HepG2 (cell line): ENCODE measurements around the gene HOXA5. TPM values are rescaled to one million over a fixed set of nuclear protein-coding genes. Genes with fewer than 3 reads are reported as not detected.

ENCODE experiments used
- AGO2 ChIP-seq: fragments of 200-400 bp; formaldehyde crosslinking; optimal IDR thresholded peaks from 2 replicates; pipeline ENCODE3; 2017; ENCODE audit warnings: mild to moderate bottlenecking, low read depth, low read length, moderate library complexity
- FOXO4 ChIP-seq: sonication (generic); formaldehyde crosslinking; conservative IDR thresholded peaks from 2 replicates; pipeline ENCODE4 v1.8.1; 2023; ENCODE audit warnings: missing genetic modification reagents
- GMEB2 ChIP-seq: IDR thresholded peaks from 2 replicates; pipeline ENCODE4 v1.6.1; 2016; ENCODE audit warnings: missing biosample characterization, missing genetic modification reagents, low read depth
- HDAC2 ChIP-seq: sonication (generic); formaldehyde crosslinking; IDR thresholded peaks from 2 replicates; pipeline ENCODE4 v1.4.0; 2020; ENCODE audit warnings: missing genetic modification reagents
- KIAA2018 ChIP-seq: sonication (generic); formaldehyde crosslinking; IDR thresholded peaks from 2 replicates; pipeline ENCODE4 v1.5.0; 2020; ENCODE audit warnings: mild to moderate bottlenecking, missing genetic modification reagents, borderline replicate concordance
- POLR2AphosphoS2 ChIP-seq: IDR thresholded peaks from 2 replicates; pipeline ENCODE4 v1.6.1; 2011; ENCODE audit warnings: low read depth, low read length, improper control_type of control experiment
- ZNF605 ChIP-seq: sonication (generic); formaldehyde crosslinking; IDR thresholded peaks from 2 replicates; pipeline ENCODE4 v1.8.0; 2022; ENCODE audit warnings: mild to moderate bottlenecking, missing genetic modification reagents
- ZSCAN29 ChIP-seq: sonication (generic); formaldehyde crosslinking; conservative IDR thresholded peaks from 2 replicates; pipeline ENCODE4 v1.4.0; 2020; ENCODE audit warnings: mild to moderate bottlenecking, missing genetic modification reagents
- polyA plus RNA-seq, 8 experiments: library from polyadenylated mRNA; depleted of rRNA in 3 of 8; stranded (reverse) in 7 of 8; unstranded in 1 of 8; fragments of >200 nt; fragmentation: Illumina TruSeq in 4 of 8; extraction: Trizol in 4 of 8; gene quantifications; 2 replicates each; pipeline versions ENCODE4 v1.2.1 to v1.2.3, GENCODE V29; 2011 to 2016; ENCODE audit warnings: low read depth in 4 of 8, missing spikeins in 1 of 8, mixed read lengths in 1 of 8; ENCODE audit not compliant: insufficient read depth in 1 of 8
- total RNA-seq, 5 experiments: library from RNA; depleted of rRNA; stranded (reverse); fragments of >200 nt; fragmentation: Illumina TruSeq; extraction: Trizol; gene quantifications; 2 replicates each; pipeline ENCODE4 v1.2.3, GENCODE V29; 2016; ENCODE audit warnings: low read depth in 1 of 5
- TF ChIP-seq, protein P1 (sequence below), 2 experiments: sonication (generic) in 1 of 2; formaldehyde crosslinking in 1 of 2; IDR thresholded peaks; 2 replicates each; pipeline versions ENCODE4 v1.6.1 to v1.9.0; 2014 to 2022; ENCODE audit warnings: antibody characterized with exemption in 1 of 2, borderline replicate concordance in 1 of 2, inconsistent platforms in 1 of 2, low read depth in 1 of 2, missing genetic modification reagents in 1 of 2

HOXA5 gene
- total and polyA plus RNA-seq, 2 of the 13 experiments (the other 11 are each of a cell fraction or from before 2014, with no cell fraction given) = 3.2 to 3.6 TPM

DNA sequence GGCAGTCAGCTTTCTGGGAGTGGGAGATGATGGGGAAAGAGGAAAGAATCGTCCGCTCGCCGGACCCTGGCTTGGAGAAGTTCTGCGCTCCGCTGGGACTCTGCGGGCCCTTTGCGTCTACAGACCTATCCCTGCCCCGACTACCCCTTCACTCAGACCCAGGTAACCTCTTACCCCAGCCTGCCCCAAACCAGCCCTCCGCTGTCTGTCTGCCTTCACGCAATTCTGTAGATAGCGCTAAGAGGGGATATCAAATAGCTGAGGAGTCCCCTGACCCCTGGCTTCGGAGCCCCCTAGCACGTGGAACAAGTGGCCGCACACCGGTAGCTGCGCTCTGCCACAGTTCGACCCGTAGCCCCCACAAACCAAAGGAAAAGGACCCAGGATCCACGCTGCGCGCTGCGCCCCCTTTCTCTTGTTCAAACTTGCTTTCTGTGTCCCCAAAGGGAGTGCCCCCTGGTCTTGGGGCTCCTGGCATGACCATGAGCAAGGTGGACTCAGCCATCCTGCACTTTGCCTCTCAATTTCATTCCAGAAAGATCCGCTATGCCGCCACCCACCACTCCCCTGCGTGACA, 19.9 kb downstream of the HOXA5 start (continued):
- no peak for TF ChIP-seq KIAA2018
- no peak for TF ChIP-seq GMEB2 (CRISPR knock-in tag)
- TF ChIP-seq ZNF605 (CRISPR knock-in tag) = no peak
- peak; percentile 9 for TF ChIP-seq AGO2
- no peak for TF ChIP-seq ZSCAN29
- TF ChIP-seq POLR2AphosphoS2 = no peak
- TF ChIP-seq FOXO4 = no peak
- no peak for TF ChIP-seq HDAC2
- TF ChIP-seq, protein P1, sequence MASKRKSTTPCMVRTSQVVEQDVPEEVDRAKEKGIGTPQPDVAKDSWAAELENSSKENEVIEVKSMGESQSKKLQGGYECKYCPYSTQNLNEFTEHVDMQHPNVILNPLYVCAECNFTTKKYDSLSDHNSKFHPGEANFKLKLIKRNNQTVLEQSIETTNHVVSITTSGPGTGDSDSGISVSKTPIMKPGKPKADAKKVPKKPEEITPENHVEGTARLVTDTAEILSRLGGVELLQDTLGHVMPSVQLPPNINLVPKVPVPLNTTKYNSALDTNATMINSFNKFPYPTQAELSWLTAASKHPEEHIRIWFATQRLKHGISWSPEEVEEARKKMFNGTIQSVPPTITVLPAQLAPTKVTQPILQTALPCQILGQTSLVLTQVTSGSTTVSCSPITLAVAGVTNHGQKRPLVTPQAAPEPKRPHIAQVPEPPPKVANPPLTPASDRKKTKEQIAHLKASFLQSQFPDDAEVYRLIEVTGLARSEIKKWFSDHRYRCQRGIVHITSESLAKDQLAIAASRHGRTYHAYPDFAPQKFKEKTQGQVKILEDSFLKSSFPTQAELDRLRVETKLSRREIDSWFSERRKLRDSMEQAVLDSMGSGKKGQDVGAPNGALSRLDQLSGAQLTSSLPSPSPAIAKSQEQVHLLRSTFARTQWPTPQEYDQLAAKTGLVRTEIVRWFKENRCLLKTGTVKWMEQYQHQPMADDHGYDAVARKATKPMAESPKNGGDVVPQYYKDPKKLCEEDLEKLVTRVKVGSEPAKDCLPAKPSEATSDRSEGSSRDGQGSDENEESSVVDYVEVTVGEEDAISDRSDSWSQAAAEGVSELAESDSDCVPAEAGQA (IDR thresholded peaks at IDR 0.05; ENCODE audit: low read depth) = no peak
- TF ChIP-seq, protein P1 (CRISPR knock-in tag; IDR thresholded peaks at IDR 0.05; ENCODE audit: borderline replicate concordance) = no peak
